Activated gamma-delta T cell treated with Interleukin-2 at 50 U/mL for 16 hours (primary cell): ENCODE data around the gene SORT1.
"Not testable (repeated sequence)": the region's sequence is repeated elsewhere in the genome, so short reads cannot be mapped to it uniquely, and the experiment has no call there.

Experiments used
- DNase-seq: peaks from one replicate; pipeline ENCODE4 v3.0.0-alpha.2; 2020

The SORT1 gene

GRCh38 chr1:109396871-109397580, 692 bp downstream of the SORT1 start:
- no peak for DNase-seq

GRCh38 chr1:109396513-109396839, 1.2 kb downstream of the SORT1 start:
- no peak for DNase-seq

GRCh38 chr1:109395602-109396512, 1.9 kb downstream of the SORT1 start:
- no peak for DNase-seq

GRCh38 chr1:109395282-109395599, 2.5 kb downstream of the SORT1 start:
- DNase-seq, result not testable (repeated sequence)

GRCh38 chr1:109394591-109395281, 3.0 kb downstream of the SORT1 start:
- DNase-seq, result no peak

- no peak for DNase-seq
Observed at GRCh38 chr1:109393617-109394233, 4.0 kb downstream of the SORT1 start.

- no peak for DNase-seq
Observed at GRCh38 chr1:109392788-109393616, 4.7 kb downstream of the SORT1 start.

GRCh38 chr1:109392037-109392787, 5.5 kb downstream of the SORT1 start:
- no peak for DNase-seq

GRCh38 chr1:109391626-109392025, 6.1 kb downstream of the SORT1 start:
- no peak for DNase-seq

- no peak for DNase-seq
Observed at GRCh38 chr1:109391157-109391556, 6.6 kb downstream of the SORT1 start.

- DNase-seq, result no peak
Observed at GRCh38 chr1:109389638-109390341, 7.9 kb downstream of the SORT1 start.

- no peak for DNase-seq
Observed at GRCh38 chr1:109388884-109389637, 8.7 kb downstream of the SORT1 start.

- DNase-seq, result no peak
Observed at GRCh38 chr1:109388208-109388711, 9.5 kb downstream of the SORT1 start.

GRCh38 chr1:109386054-109386717, 11.5 kb downstream of the SORT1 start:
- no peak for DNase-seq

GRCh38 chr1:109385417-109385816, 12.3 kb downstream of the SORT1 start:
- no peak for DNase-seq

- no peak for DNase-seq
Observed at GRCh38 chr1:109383854-109384253, 13.9 kb downstream of the SORT1 start.

- no peak for DNase-seq
Observed at GRCh38 chr1:109383087-109383779, 14.5 kb downstream of the SORT1 start.

GRCh38 chr1:109381573-109381972, 16.1 kb downstream of the SORT1 start:
- DNase-seq, result no peak

- DNase-seq, result no peak
Observed at GRCh38 chr1:109379907-109380306, 17.8 kb downstream of the SORT1 start.
